CD1c-positive myeloid dendritic cell (primary cell): ENCODE data around the gene CAVIN3.

Source experiments
- DNase-seq: peaks from one replicate; pipeline ENCODE4 v3.0.0-alpha.2; 2016; ENCODE audit errors: extremely low spot score

The CAVIN3 gene

GRCh38 chr11:6270584-6271246 is 49.6 kb downstream of the CAVIN3 start:
- DNase-seq: no peak

- DNase-seq: peak; percentile 11
Measured at GRCh38 chr11:6269994-6270393, 50.3 kb downstream of the CAVIN3 start.
